Measurements from ENCODE around the gene CNIH3. TPM values are rescaled to one million over a fixed set of nuclear protein-coding genes. Genes with fewer than 3 reads are reported as not detected.

Gene CNIH3
- polyA plus RNA-seq, 4 donors: 0.70 to 2.1 TPM; not detected in 2

DNA sequence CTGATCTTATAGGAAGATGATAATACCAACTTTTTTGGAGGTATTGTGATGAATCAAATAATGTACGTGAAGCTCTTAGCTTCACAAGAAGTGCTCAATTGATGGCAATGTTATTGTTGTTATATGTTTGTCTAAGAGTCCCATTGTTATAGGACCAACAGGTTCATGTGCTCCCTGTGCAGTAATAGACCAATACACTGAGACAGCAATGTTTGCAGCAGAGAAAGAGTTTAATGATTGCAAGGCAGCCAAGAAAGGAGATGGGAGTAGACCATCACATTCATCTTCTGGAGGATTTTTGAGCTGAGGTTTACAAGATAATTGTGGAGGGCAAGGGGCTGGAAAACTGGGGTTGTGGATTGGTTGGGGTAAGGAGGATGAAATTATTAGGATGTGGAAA lies 143.0 kb downstream of the CNIH3 start:
- H3K36me3 ChIP-seq (ENCODE audit: control insufficient read depth in 3 of 3, insufficient read depth in 2 of 3, low read depth in 1 of 3, low read length in 3 of 3): no peaks in the 10 kb centered on the region
- H3K27ac ChIP-seq (ENCODE audit: low read depth in 1 of 3, low read length in 2 of 3): no peak overlapping the region
- H3K4me1 ChIP-seq (ENCODE audit: control insufficient read depth in 3 of 3, insufficient read depth in 2 of 3, low read depth in 1 of 3, low read length in 2 of 3): no peaks in the 10 kb centered on the region
- 89 to 97% (median 95%) methylated on average over 1 of the region's 1 CpG for WGBS, 3 donors
- no peaks in the 10 kb centered on the region for H3K27me3 ChIP-seq (ENCODE audit: control insufficient read depth in 3 of 3, insufficient read depth in 3 of 3, low read length in 3 of 3)
- DNase-seq (no peak), FAIRE-seq (no peak)
- peaks cover 0 to 8% of the 10 kb centered on the region in 2 donors for H3K9me3 ChIP-seq (ENCODE audit: control insufficient read depth in 2 of 2, insufficient read depth in 1 of 2, low read depth in 1 of 2, low read length in 1 of 2)
- H3K4me3 ChIP-seq (ENCODE audit: low read depth in 1 of 3, low read length in 3 of 3): no peak overlapping the region

DNA sequence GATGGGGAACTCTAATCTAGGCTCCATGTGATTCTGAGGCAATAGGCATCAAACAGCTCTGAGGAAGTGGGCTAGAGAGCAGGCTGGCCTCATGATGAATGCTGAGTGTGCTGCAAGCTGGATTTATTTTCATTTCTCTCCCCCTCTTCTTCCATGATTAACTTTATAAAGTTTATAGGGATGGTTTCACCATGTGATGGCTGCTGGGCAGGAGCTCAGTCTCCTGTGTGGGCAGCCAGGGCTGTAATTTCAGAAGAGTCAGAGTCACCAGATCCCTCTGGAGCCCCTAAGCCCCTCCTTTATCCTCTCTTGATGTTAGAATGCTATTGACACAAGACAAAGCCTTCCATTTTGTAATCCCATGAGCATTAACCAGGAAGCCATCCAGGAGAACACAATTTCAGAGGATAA lies 143.6 kb downstream of the CNIH3 start:
- FAIRE-seq: no peak
- Histone ChIP-seq H3K27me3 (ENCODE audit: control insufficient read depth in 3 of 3, insufficient read depth in 3 of 3, low read length in 3 of 3) (no peaks in the 10 kb centered on the region), H3K9me3 (ENCODE audit: control insufficient read depth in 2 of 2, insufficient read depth in 1 of 2, low read depth in 1 of 2, low read length in 1 of 2) (peaks cover 0 to 8% of the 10 kb centered on the region in 2 donors), H3K36me3 (ENCODE audit: control insufficient read depth in 3 of 3, insufficient read depth in 2 of 3, low read depth in 1 of 3, low read length in 3 of 3) (no peaks in the 10 kb centered on the region), H3K4me1 (ENCODE audit: control insufficient read depth in 3 of 3, insufficient read depth in 2 of 3, low read depth in 1 of 3, low read length in 2 of 3) (no peaks in the 10 kb centered on the region), H3K4me3 (ENCODE audit: low read depth in 1 of 3, low read length in 3 of 3) (no peak overlapping the region), H3K27ac (ENCODE audit: low read depth in 1 of 3, low read length in 2 of 3) (no peak overlapping the region)
- no peak for DNase-seq

DNA sequence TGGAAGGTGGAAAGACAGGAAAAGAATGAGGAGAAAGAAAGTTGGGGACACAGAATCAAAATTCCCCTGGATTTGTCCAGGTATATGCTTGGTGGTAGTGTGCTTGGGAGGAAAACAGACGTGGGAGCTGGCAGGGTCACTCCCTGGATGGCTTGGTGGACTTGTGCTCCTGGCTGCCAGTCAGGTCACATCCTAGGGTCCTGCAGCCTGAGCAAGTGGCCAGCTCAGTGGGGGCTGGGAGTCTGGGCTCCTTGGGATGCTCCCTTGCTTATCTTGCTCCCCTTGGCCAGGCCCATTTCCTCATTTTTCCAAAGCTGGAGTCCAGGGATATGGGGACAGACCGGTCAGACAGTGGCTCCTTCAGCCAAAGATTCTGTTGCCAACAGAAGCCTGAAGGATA lies 144.0 kb downstream of the CNIH3 start:
- no peaks in the 10 kb centered on the region for H3K27me3 ChIP-seq (ENCODE audit: control insufficient read depth in 3 of 3, insufficient read depth in 3 of 3, low read length in 3 of 3)
- no peak for FAIRE-seq
- 60 to 73% (median 61%) methylated on average over 2 of the region's 2 CpGs for WGBS, 3 donors

DNA sequence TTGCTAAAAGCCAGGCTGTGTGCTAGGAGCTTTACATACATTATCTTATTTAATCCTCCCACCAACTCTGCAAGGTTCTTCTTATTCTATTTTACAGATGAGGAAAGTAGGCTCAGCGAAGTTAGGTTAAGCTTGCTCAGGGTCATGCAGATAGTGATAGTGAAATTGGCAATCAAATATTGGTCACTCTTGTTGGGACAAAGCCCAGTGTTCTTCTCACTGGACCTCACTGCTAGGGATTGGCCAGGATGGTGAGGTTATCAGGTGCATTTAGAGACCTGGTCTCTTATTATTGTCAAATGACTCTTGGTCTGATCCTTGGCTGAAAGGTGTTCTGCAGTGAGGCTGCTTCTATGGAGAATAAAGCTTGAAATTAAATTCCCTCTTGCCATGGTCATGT lies 145.1 kb downstream of the CNIH3 start:
- no peaks in the 10 kb centered on the region for H3K27me3 ChIP-seq (ENCODE audit: control insufficient read depth in 3 of 3, insufficient read depth in 3 of 3, low read length in 3 of 3)
- WGBS, 3 donors: 68 to 88% (median 79%) methylated on average over 1 of the region's 1 CpG
- peaks cover 0 to 8% of the 10 kb centered on the region in 2 donors for H3K9me3 ChIP-seq (ENCODE audit: control insufficient read depth in 2 of 2, insufficient read depth in 1 of 2, low read depth in 1 of 2, low read length in 1 of 2)
- H3K4me1 ChIP-seq (ENCODE audit: control insufficient read depth in 3 of 3, insufficient read depth in 2 of 3, low read depth in 1 of 3, low read length in 2 of 3): no peaks in the 10 kb centered on the region
- H3K36me3 ChIP-seq (ENCODE audit: control insufficient read depth in 3 of 3, insufficient read depth in 2 of 3, low read depth in 1 of 3, low read length in 3 of 3): no peaks in the 10 kb centered on the region
- FAIRE-seq (no peak), DNase-seq (no peak)
- no peak overlapping the region for H3K4me3 ChIP-seq (ENCODE audit: low read depth in 1 of 3, low read length in 3 of 3)
- no peak overlapping the region for H3K27ac ChIP-seq (ENCODE audit: low read depth in 1 of 3, low read length in 2 of 3)

More for the DNA sequence above, 144.0 kb downstream of the CNIH3 start:
- no peak for DNase-seq
- peaks cover 0 to 8% of the 10 kb centered on the region in 2 donors for H3K9me3 ChIP-seq (ENCODE audit: control insufficient read depth in 2 of 2, insufficient read depth in 1 of 2, low read depth in 1 of 2, low read length in 1 of 2)
- no peak overlapping the region for H3K4me3 ChIP-seq (ENCODE audit: low read depth in 1 of 3, low read length in 3 of 3)
- no peak overlapping the region for H3K27ac ChIP-seq (ENCODE audit: low read depth in 1 of 3, low read length in 2 of 3)
- no peaks in the 10 kb centered on the region for H3K4me1 ChIP-seq (ENCODE audit: control insufficient read depth in 3 of 3, insufficient read depth in 2 of 3, low read depth in 1 of 3, low read length in 2 of 3)
- H3K36me3 ChIP-seq (ENCODE audit: control insufficient read depth in 3 of 3, insufficient read depth in 2 of 3, low read depth in 1 of 3, low read length in 3 of 3): no peaks in the 10 kb centered on the region

DNA sequence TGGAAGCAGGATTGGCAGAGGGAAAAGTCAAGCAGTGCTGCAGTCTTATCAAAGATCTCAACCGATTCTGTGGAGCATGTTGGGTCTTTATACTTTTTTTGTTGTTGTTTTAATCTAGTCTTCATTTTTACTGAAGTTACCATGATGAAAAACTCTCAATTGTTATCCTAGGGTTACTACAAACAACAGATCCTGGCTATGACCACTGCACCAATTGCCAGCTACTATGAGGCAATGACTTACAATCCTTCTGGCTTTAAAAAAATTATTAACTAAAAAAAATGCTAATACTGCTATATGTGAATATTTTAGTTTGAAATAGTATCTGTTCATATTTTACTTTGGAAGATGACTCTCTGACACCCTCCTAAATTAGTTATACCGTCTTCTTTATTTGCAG lies 145.9 kb downstream of the CNIH3 start:
- DNase-seq: no peak
- 75 to 96% (median 86%) methylated on average over 2 of the region's 2 CpGs for WGBS, 3 donors
- FAIRE-seq: no peak

DNA sequence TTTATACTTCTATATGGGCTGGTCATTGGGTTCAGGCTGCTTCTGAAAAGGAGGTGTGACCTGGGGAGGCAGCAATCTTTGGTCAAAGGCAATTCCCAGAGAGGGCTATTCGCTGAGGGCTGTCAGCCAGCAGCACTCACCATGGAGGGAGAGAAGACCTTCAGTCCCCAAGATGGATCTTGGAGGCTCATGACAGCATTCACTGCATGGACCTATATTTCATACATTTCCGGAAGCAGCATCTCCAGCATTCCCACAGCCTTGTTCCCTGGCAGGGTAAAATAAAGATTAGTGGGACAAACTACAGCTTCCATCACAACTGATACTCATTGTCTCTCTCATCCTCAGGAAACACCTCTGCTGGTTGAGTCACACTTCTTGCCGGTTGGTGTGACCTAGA lies 146.6 kb downstream of the CNIH3 start:
- H3K9me3 ChIP-seq (ENCODE audit: control insufficient read depth in 2 of 2, insufficient read depth in 1 of 2, low read depth in 1 of 2, low read length in 1 of 2): peaks cover 0 to 8% of the 10 kb centered on the region in 2 donors
- no peaks in the 10 kb centered on the region for H3K36me3 ChIP-seq (ENCODE audit: control insufficient read depth in 3 of 3, insufficient read depth in 2 of 3, low read depth in 1 of 3, low read length in 3 of 3)
- H3K27ac ChIP-seq (ENCODE audit: low read depth in 1 of 3, low read length in 2 of 3): no peak overlapping the region
- no peaks in the 10 kb centered on the region for H3K4me1 ChIP-seq (ENCODE audit: control insufficient read depth in 3 of 3, insufficient read depth in 2 of 3, low read depth in 1 of 3, low read length in 2 of 3)
- no peak for DNase-seq
- H3K4me3 ChIP-seq (ENCODE audit: low read depth in 1 of 3, low read length in 3 of 3): no peak overlapping the region
- whole genome bisulfite sequencing, 3 donors: 82 to 87% (median 83%) methylated on average over 3 of the region's 3 CpGs
- no peak for FAIRE-seq
- no peaks in the 10 kb centered on the region for H3K27me3 ChIP-seq (ENCODE audit: control insufficient read depth in 3 of 3, insufficient read depth in 3 of 3, low read length in 3 of 3)

More for the DNA sequence above, 145.9 kb downstream of the CNIH3 start:
- H3K27ac ChIP-seq (ENCODE audit: low read depth in 1 of 3, low read length in 2 of 3): no peak overlapping the region
- H3K27me3 ChIP-seq (ENCODE audit: control insufficient read depth in 3 of 3, insufficient read depth in 3 of 3, low read length in 3 of 3): no peaks in the 10 kb centered on the region
- no peaks in the 10 kb centered on the region for H3K4me1 ChIP-seq (ENCODE audit: control insufficient read depth in 3 of 3, insufficient read depth in 2 of 3, low read depth in 1 of 3, low read length in 2 of 3)
- no peaks in the 10 kb centered on the region for H3K36me3 ChIP-seq (ENCODE audit: control insufficient read depth in 3 of 3, insufficient read depth in 2 of 3, low read depth in 1 of 3, low read length in 3 of 3)
- peaks cover 0 to 8% of the 10 kb centered on the region in 2 donors for H3K9me3 ChIP-seq (ENCODE audit: control insufficient read depth in 2 of 2, insufficient read depth in 1 of 2, low read depth in 1 of 2, low read length in 1 of 2)
- no peak overlapping the region for H3K4me3 ChIP-seq (ENCODE audit: low read depth in 1 of 3, low read length in 3 of 3)

DNA sequence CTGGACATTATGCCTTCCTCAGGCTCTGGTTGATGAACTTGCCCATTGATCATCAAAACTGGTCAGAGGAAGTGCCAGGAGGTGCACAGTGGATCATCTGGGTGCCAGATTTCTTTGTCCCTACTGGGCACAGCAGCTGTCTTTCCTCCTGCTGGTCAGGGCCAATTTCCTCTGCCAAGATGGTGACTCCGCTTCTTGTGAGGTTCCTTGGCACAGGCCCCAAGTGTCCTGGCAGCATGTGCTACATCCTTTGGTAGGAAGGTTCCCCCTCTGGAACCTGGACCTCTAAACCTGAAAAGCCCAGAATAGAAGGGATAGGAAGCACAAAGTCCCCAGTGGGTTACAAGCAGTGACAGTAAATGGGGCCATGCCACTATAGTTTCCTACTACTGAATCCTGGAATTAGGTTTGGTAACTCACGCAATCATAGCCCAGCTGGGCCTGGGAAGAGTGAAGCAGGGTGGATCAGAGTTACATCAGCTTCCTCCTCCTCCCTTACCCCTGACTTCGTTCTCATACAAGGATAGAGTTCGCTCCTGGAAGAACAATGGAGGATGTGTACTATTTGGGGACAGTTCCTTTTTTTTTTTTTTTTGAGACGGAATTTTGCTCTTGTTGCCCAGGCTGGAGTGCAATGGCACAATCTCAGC lies 147.1 kb downstream of the CNIH3 start:
- Histone ChIP-seq H3K4me3 (ENCODE audit: low read depth in 1 of 3, low read length in 3 of 3) (no peak overlapping the region), H3K4me1 (ENCODE audit: control insufficient read depth in 3 of 3, insufficient read depth in 2 of 3, low read depth in 1 of 3, low read length in 2 of 3) (no peaks in the 10 kb centered on the region), H3K9me3 (ENCODE audit: control insufficient read depth in 2 of 2, insufficient read depth in 1 of 2, low read depth in 1 of 2, low read length in 1 of 2) (peaks cover 0 to 8% of the 10 kb centered on the region in 2 donors), H3K27ac (ENCODE audit: low read depth in 1 of 3, low read length in 2 of 3) (no peak overlapping the region), H3K36me3 (ENCODE audit: control insufficient read depth in 3 of 3, insufficient read depth in 2 of 3, low read depth in 1 of 3, low read length in 3 of 3) (no peaks in the 10 kb centered on the region), H3K27me3 (ENCODE audit: control insufficient read depth in 3 of 3, insufficient read depth in 3 of 3, low read length in 3 of 3) (no peaks in the 10 kb centered on the region)
- FAIRE-seq (no peak), DNase-seq (no peak)
- WGBS, 3 donors: 75 to 91% (median 80%) methylated on average over 4 to 5 of the region's 5 CpGs

DNA sequence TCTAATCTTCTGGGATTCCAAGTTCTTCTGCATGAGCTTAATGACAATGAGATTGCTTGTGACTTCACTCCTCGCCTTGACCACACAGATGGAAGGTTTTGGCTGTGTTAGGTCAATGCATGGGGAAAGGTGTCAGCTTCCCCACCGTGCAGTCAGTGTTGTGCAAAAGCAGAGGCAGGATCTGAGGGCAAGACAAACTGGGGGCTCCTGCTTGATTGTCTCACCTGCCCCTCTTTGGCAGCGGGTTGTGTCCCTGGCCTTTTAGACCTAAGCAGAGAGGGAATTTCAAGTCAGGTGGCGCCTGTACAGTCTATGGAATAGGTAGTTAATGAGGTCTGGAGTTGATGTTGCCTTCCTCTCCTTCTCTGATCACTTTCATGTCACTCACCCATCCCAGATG lies 150.1 kb downstream of the CNIH3 start:
- no peak for DNase-seq
- H3K4me3 ChIP-seq (ENCODE audit: low read depth in 1 of 3, low read length in 3 of 3): no peak overlapping the region
- WGBS, 3 donors: 64 to 74% (median 66%) methylated on average over 4 of the region's 4 CpGs
- peaks cover 0 to 9% (median 0%) of the 10 kb centered on the region in 3 donors for H3K27me3 ChIP-seq (ENCODE audit: control insufficient read depth in 3 of 3, insufficient read depth in 3 of 3, low read length in 3 of 3)
- H3K36me3 ChIP-seq (ENCODE audit: control insufficient read depth in 3 of 3, insufficient read depth in 2 of 3, low read depth in 1 of 3, low read length in 3 of 3): no peaks in the 10 kb centered on the region
- H3K27ac ChIP-seq (ENCODE audit: low read depth in 1 of 3, low read length in 2 of 3): no peak overlapping the region
- FAIRE-seq: no peak
- H3K4me1 ChIP-seq (ENCODE audit: control insufficient read depth in 3 of 3, insufficient read depth in 2 of 3, low read depth in 1 of 3, low read length in 2 of 3): no peaks in the 10 kb centered on the region
- no peaks in the 10 kb centered on the region for H3K9me3 ChIP-seq (ENCODE audit: control insufficient read depth in 2 of 2, insufficient read depth in 1 of 2, low read depth in 1 of 2, low read length in 1 of 2)

DNA sequence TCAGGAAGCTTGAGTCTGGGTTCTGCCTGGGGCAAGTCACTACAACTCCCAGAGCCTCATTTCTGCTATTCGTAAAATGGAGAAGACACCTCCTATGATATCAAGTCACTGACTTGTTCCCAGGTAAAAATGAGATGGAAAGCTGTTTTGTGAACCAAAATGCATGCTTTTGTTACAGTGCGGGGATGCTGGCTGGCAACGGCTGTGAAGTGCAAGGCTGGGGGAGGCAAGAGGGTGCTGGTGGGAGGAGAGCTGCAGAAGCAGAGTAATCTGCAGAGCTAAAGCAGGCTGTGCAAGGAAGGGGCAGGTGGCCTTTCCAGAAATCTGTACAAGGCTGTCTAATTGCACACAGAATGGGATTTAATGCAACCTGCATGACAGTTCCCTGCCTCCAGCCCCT lies 150.9 kb downstream of the CNIH3 start:
- Histone ChIP-seq H3K36me3 (ENCODE audit: control insufficient read depth in 3 of 3, insufficient read depth in 2 of 3, low read depth in 1 of 3, low read length in 3 of 3) (no peaks in the 10 kb centered on the region), H3K4me3 (ENCODE audit: low read depth in 1 of 3, low read length in 3 of 3) (no peak overlapping the region), H3K4me1 (ENCODE audit: control insufficient read depth in 3 of 3, insufficient read depth in 2 of 3, low read depth in 1 of 3, low read length in 2 of 3) (no peaks in the 10 kb centered on the region), H3K27me3 (ENCODE audit: control insufficient read depth in 3 of 3, insufficient read depth in 3 of 3, low read length in 3 of 3) (peaks cover 0 to 9% (median 0%) of the 10 kb centered on the region in 3 donors), H3K27ac (ENCODE audit: low read depth in 1 of 3, low read length in 2 of 3) (no peak overlapping the region), H3K9me3 (ENCODE audit: control insufficient read depth in 2 of 2, insufficient read depth in 1 of 2, low read depth in 1 of 2, low read length in 1 of 2) (no peaks in the 10 kb centered on the region)
- DNase-seq: no peak
- FAIRE-seq: no peak
- 78 to 87% (median 83%) methylated on average over 3 of the region's 3 CpGs for WGBS, 3 donors

Data from small intestine (tissue), 7 donors.